A549 (cell line): ENCODE results near the gene FADS1. TPM values are rescaled to one million over a fixed set of nuclear protein-coding genes. Genes with fewer than 3 reads are reported as not detected.

Source experiments
- ATAC-seq, 2 experiments: fragments of 200-7000 bp in 1 of 2; fragments of >200 bp in 1 of 2; cut with Nextera tagmentation in 1 of 2; cut with Tn5 transposase in 1 of 2; 3 replicates each; pipeline versions ENCODE4 v1.8.0 to v1.9.1; 2018 to 2020; ENCODE audit warnings: mild to moderate bottlenecking in 1 of 2, moderate library complexity in 1 of 2
- CTCF ChIA-PET: fragments of 300-600 bp; sonication (Branson Sonifier 250); formaldehyde crosslinking; extraction: SDS; loops from one replicate; lab custom pipeline; 2021; ENCODE audit warnings: antibody characterized with exemption, inconsistent platforms; lab: Yijun Ruan, JAX
- POLR2A ChIA-PET: fragments of 350-600 bp; formaldehyde crosslinking; extraction: SDS; loops from one replicate; lab custom pipeline; 2021; ENCODE audit warnings: antibody characterized with exemption, inconsistent platforms; lab: Yijun Ruan, JAX
- DNase-seq, 2 experiments: peaks; one replicate each; pipeline versions ENCODE4 v3.0.0 to v3.0.0-alpha.2; 2011 to 2016; ENCODE audit warnings: low read depth in 1 of 2, low spot score in 1 of 2
- FAIRE-seq: peaks from 2 replicates; lab custom pipeline; 2011; peaks lifted over from hg19 to GRCh38; lab: Jason Lieb, UNC
- H3K27ac ChIP-seq, 2 experiments: fragments of >200 bp; sonication (Bioruptor Twin); formaldehyde crosslinking; 3 replicates each; pipeline ENCODE4 v1.5.1; 2016 to 2017
- H3K4me1 ChIP-seq: fragments of >200 bp; sonication (Bioruptor Twin); formaldehyde crosslinking; 3 replicates; pipeline ENCODE4 v1.6.1; 2016
- H3K4me2 ChIP-seq: fragments of >200 bp; sonication (Bioruptor Twin); formaldehyde crosslinking; 3 replicates; pipeline ENCODE4 v1.6.1; 2016
- H3K4me3 ChIP-seq: fragments of >200 bp; sonication (Bioruptor Twin); formaldehyde crosslinking; 3 replicates; pipeline ENCODE4 v1.5.1; 2016
- H3K9me3 ChIP-seq: fragments of >200 bp; sonication (Bioruptor Twin); formaldehyde crosslinking; 3 replicates; pipeline ENCODE4 v1.6.1; 2016
- BHLHE40 ChIP-seq: IDR thresholded peaks from 2 replicates; pipeline ENCODE4 v1.6.1; 2012; ENCODE audit warnings: low read depth, low read length, inconsistent platforms
- CBX2 ChIP-seq: fragments of 200-600 bp; sonication (generic); IDR thresholded peaks from 2 replicates; pipeline ENCODE4 v1.6.1; 2016; ENCODE audit warnings: low read depth, mild to moderate bottlenecking, borderline replicate concordance
- FOXS1 ChIP-seq: fragments of 250-450 bp; sonication (Bioruptor Pico); IDR thresholded peaks from 2 replicates; pipeline ENCODE4 v1.5.0; 2020; ENCODE audit warnings: mild to moderate bottlenecking, moderate library complexity
- HOXA7 ChIP-seq: fragments of 250-450 bp; sonication (Bioruptor Pico); IDR thresholded peaks from 2 replicates; pipeline ENCODE4 v1.5.0; 2020; ENCODE audit warnings: mild to moderate bottlenecking, moderate library complexity
- HOXB5 ChIP-seq: fragments of 250-450 bp; sonication (Bioruptor Pico); IDR thresholded peaks from 2 replicates; pipeline ENCODE4 v1.5.0; 2020; ENCODE audit warnings: mild to moderate bottlenecking, moderate library complexity
- JUN ChIP-seq, 2 experiments: fragments of >200 bp; sonication (Bioruptor Twin); formaldehyde crosslinking; IDR thresholded peaks; 2 replicates in 1 of 2; 3 replicates in 1 of 2; pipeline ENCODE4 v1.6.1; 2016 to 2017
- KDM1A ChIP-seq: fragments of 200-600 bp; sonication (generic); IDR thresholded peaks from 2 replicates; pipeline ENCODE4 v1.6.1; 2016; ENCODE audit warnings: low read depth, mild to moderate bottlenecking
- MAFK ChIP-seq: fragments of 450-650 bp; IDR thresholded peaks from 2 replicates; pipeline ENCODE4 v1.6.1; 2014; ENCODE audit not compliant: partially characterized antibody
- MAZ ChIP-seq: fragments of 150-350 bp; IDR thresholded peaks from 2 replicates; pipeline ENCODE4 v1.6.1; 2014; ENCODE audit warnings: antibody characterized with exemption, low read depth, low read length, borderline replicate concordance
- NFE2L2 ChIP-seq: fragments of 150-350 bp; conservative IDR thresholded peaks from 2 replicates; pipeline ENCODE4 v1.6.1; 2014; ENCODE audit warnings: low read length
- NPAS2 ChIP-seq: fragments of 250-450 bp; sonication (Bioruptor Pico); IDR thresholded peaks from 2 replicates; pipeline ENCODE4 v1.8.0; 2022; ENCODE audit warnings: mild to moderate bottlenecking, moderate library complexity, borderline replicate concordance
- NR3C1 ChIP-seq: fragments of >200 bp; sonication (Bioruptor Twin); formaldehyde crosslinking; IDR thresholded peaks from 3 replicates; pipeline ENCODE4 v1.6.1; 2017
- PHF8 ChIP-seq: fragments of 200-600 bp; sonication (generic); IDR thresholded peaks from 2 replicates; pipeline ENCODE4 v1.6.1; 2016; ENCODE audit warnings: low read depth, mild to moderate bottlenecking, antibody characterized with exemption, moderate library complexity, borderline replicate concordance
- POLR2A ChIP-seq: IDR thresholded peaks from 2 replicates; pipeline ENCODE4 v1.6.1; 2012; ENCODE audit warnings: mild to moderate bottlenecking, low read length
- RAD21 ChIP-seq, 2 experiments: fragments of >200 bp in 1 of 2; sonication (Bioruptor Twin) in 1 of 2; formaldehyde crosslinking in 1 of 2; IDR thresholded peaks in 1 of 2; conservative IDR thresholded peaks in 1 of 2; 2 replicates in 1 of 2; 3 replicates in 1 of 2; pipeline ENCODE4 v1.6.1; 2012 to 2018; ENCODE audit warnings: inconsistent platforms in 1 of 2
- RNF2 ChIP-seq: fragments of 200-600 bp; sonication (generic); IDR thresholded peaks from 2 replicates; pipeline ENCODE4 v1.6.1; 2016; ENCODE audit warnings: low read depth, mild to moderate bottlenecking, antibody characterized with exemption, moderate library complexity, borderline replicate concordance
- SREBF2 ChIP-seq: fragments of 450-650 bp; IDR thresholded peaks from 2 replicates; pipeline ENCODE4 v1.6.1; 2014; ENCODE audit warnings: mild to moderate bottlenecking, moderate library complexity
- TFCP2L1 ChIP-seq: fragments of 250-450 bp; sonication (Bioruptor Pico); IDR thresholded peaks from 2 replicates; pipeline ENCODE4 v1.5.0; 2021; ENCODE audit warnings: mild to moderate bottlenecking
- TP53 ChIP-seq: fragments of 250-450 bp; sonication (Bioruptor Pico); IDR thresholded peaks from 2 replicates; pipeline ENCODE4 v1.5.0; 2021; ENCODE audit warnings: mild to moderate bottlenecking, moderate library complexity
- USF2 ChIP-seq: fragments of 450-650 bp; IDR thresholded peaks from 2 replicates; pipeline ENCODE4 v1.6.1; 2014; ENCODE audit warnings: antibody characterized with exemption
- ZC3H11A ChIP-seq: fragments of 450-650 bp; IDR thresholded peaks from 2 replicates; pipeline ENCODE4 v1.6.1; 2014; ENCODE audit warnings: antibody characterized with exemption, mild to moderate bottlenecking
- WGBS: methylation state at CpG from one replicate; pipeline ENCODE4 v1.1.6; 2017; ENCODE audit errors: missing lambda C conversion rate; 5-methylcytosine and 5-hydroxymethylcytosine counted together
- polyA plus RNA-seq, 4 experiments: library from polyadenylated mRNA; depleted of rRNA in 3 of 4; stranded (reverse); fragments of >200 nt; fragmentation: RNase III in 1 of 4; extraction: RNeasy Plus Mini Kit Qiagen cat#74134 plus additional on column Dnase treatment in 1 of 4; gene quantifications; 2 replicates in 3 of 4; 3 replicates in 1 of 4; pipeline ENCODE4 v1.2.3, GENCODE V29; 2011 to 2017

Gene FADS1
- polyA plus RNA-seq, 2 of the 4 experiments (the other 2 are of a cell fraction): 163 to 205 TPM

DNA sequence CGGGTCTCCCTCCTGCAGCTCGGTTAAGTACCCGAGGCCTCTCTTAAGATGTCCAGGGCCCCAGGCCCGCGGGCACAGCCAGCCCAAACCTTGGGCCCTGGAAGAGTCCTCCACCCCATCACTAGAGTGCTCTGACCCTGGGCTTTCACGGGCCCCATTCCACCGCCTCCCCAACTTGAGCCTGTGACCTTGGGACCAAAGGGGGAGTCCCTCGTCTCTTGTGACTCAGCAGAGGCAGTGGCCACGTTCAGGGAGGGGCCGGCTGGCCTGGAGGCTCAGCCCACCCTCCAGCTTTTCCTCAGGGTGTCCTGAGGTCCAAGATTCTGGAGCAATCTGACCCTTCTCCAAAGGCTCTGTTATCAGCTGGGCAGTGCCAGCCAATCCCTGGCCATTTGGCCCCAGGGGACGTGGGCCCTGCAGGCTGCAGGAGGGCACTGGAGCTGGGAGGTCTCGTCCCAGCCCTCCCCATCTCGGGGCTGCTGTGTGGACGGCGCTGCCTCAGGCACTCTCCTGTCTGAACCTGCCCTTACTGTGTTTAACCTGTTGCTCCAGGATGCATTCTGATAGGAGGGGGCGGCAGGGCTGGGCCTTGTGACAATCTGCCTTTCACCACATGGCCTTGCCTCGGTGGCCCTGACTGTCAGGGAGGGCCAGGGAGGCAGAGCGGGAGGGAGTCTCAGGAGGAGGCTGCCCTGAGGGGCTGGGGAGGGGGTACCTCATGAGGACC is 49.6 kb upstream of the FADS1 start:
- no peak overlapping the region for H3K4me3 ChIP-seq
- no peak for DNase-seq
- WGBS: 83% methylated on average over 11 of the region's 18 CpGs
- no peak for TF ChIP-seq BHLHE40
- TF ChIP-seq MAZ: no peak
- TF ChIP-seq PHF8: no peak
- no peak for TF ChIP-seq HOXB5 (CRISPR knock-in tag)
- TF ChIP-seq JUN (IDR thresholded peaks at IDR 0.05): no peak
- no peak for TF ChIP-seq TP53 (CRISPR knock-in tag)
- TF ChIP-seq RAD21 (conservative IDR thresholded peaks at IDR 0.05 in 1 of 2, IDR thresholded peaks at IDR 0.05 in 1 of 2): no peak
- TF ChIP-seq RNF2: no peak
- TF ChIP-seq SREBF2: no peak
- no peak for TF ChIP-seq CBX2
- no peak for TF ChIP-seq ZC3H11A
- no peak overlapping the region for H3K4me2 ChIP-seq
- POLR2A ChIA-PET: interaction anchor here (0.5 kb wide), 1 partner anchor 65 kb away, joined by 5 read pairs; no protein-coding TSS in a partner anchor
- no peaks in the 10 kb centered on the region for H3K9me3 ChIP-seq
- CTCF ChIA-PET: interaction anchor here (1.1 to 12.8 kb wide), 8 partner anchors 20 to 242 kb away, joined by 3 to 124 read pairs (median 8); partner anchors contain the start of genes FADS2 and FADS3
- no peak for ATAC-seq
- H3K27ac ChIP-seq: 0 out of 6 replicates have a peak overlapping the region, but pooled peaks of 1 of the 2 experiments have one; percentile 28
- FAIRE-seq: no peak
- H3K4me1 ChIP-seq: peaks cover 14% of the 10 kb centered on the region

- CTCF ChIA-PET: interaction anchor here (1.1 to 12.8 kb wide), 5 partner anchors 9 to 243 kb away, joined by 3 to 124 read pairs (median 7); partner anchors contain the start of gene FADS3
Measured at GRCh38 chr11:61864814-61865775, 48.3 kb upstream of the FADS1 start.

GRCh38 chr11:61863548-61864081 is 46.8 kb upstream of the FADS1 start:
- H3K4me3 ChIP-seq: no peak overlapping the region
- DNase-seq: no peak
- H3K4me2 ChIP-seq: no peak overlapping the region
- no peak for FAIRE-seq
- CTCF ChIA-PET: interaction anchor here (1.4 to 1.8 kb wide), 3 partner anchors 34 to 218 kb away, joined by 3 to 6 read pairs (median 5); no protein-coding TSS in a partner anchor
- WGBS: 96% methylated on average over 12 of the region's 13 CpGs
- H3K4me1 ChIP-seq: no peaks in the 10 kb centered on the region; the same call in 2 of the 3 replicates
- H3K9me3 ChIP-seq: no peaks in the 10 kb centered on the region
- no peak for TF ChIP-seq MAZ
- TF ChIP-seq KDM1A: no peak
- no peak for TF ChIP-seq NR3C1
- TF ChIP-seq TFCP2L1: no peak
- no peak for TF ChIP-seq FOXS1
- TF ChIP-seq, all 56 proteins: peak for 0
- POLR2A ChIA-PET: no interaction called here
- no peak; a peak in 1 of 6 replicates for ATAC-seq
- H3K27ac ChIP-seq: no peak overlapping the region

More at GRCh38 chr11:61864814-61865775, 48.3 kb upstream of the FADS1 start:
- Histone ChIP-seq H3K4me1 (peaks cover 7% of the 10 kb centered on the region), H3K4me3 (no peak overlapping the region), H3K27ac (no peak overlapping the region), H3K4me2 (no peak overlapping the region), H3K9me3 (no peaks in the 10 kb centered on the region)
- no peak for ATAC-seq
- no peak for TF ChIP-seq HOXA7 (CRISPR knock-in tag)
- TF ChIP-seq ZC3H11A: no peak
- no peak for TF ChIP-seq NFE2L2
- no peak for TF ChIP-seq USF2
- no peak for TF ChIP-seq CBX2
- TF ChIP-seq POLR2A: no peak
- TF ChIP-seq MAFK: no peak
- TF ChIP-seq NPAS2: no peak
- FAIRE-seq: no peak
- POLR2A ChIA-PET: no interaction called here
- DNase-seq: no peak
- 88% methylated on average over 19 of the region's 20 CpGs for WGBS
